KMS-11 (cell line): ENCODE results near the gene ENO4.

Source experiments
- H2AFZ ChIP-seq: fragments of 200-600 bp; sonication (generic); 2 replicates; pipeline ENCODE4 v1.6.1; 2016; ENCODE audit warnings: antibody characterized with exemption, mixed run types, low read depth
- H3K27ac ChIP-seq: fragments of 200-600 bp; sonication (generic); 2 replicates; pipeline ENCODE4 v1.6.1; 2016; ENCODE audit warnings: mild to moderate bottlenecking, mixed run types
- H3K27me3 ChIP-seq: fragments of 200-600 bp; sonication (generic); 2 replicates; pipeline ENCODE4 v1.6.1; 2017; ENCODE audit warnings: mild to moderate bottlenecking, low read depth, mixed run types, moderate library complexity; ENCODE audit not compliant: insufficient read depth
- H3K36me3 ChIP-seq: fragments of 200-600 bp; sonication (generic); 2 replicates; pipeline ENCODE4 v1.6.1; 2017; ENCODE audit warnings: mild to moderate bottlenecking, mixed run types; ENCODE audit not compliant: insufficient read depth
- H3K4me1 ChIP-seq: fragments of 200-600 bp; sonication (generic); 2 replicates; pipeline ENCODE4 v1.6.1; 2016; ENCODE audit warnings: mild to moderate bottlenecking, low read depth, mixed run types; ENCODE audit not compliant: poor library complexity, severe bottlenecking
- H3K4me2 ChIP-seq: fragments of 200-600 bp; sonication (generic); 2 replicates; pipeline ENCODE4 v1.7.0; 2016; ENCODE audit warnings: mild to moderate bottlenecking, mixed run types
- H3K4me3 ChIP-seq: fragments of 200-600 bp; sonication (generic); IDR thresholded peaks from 2 replicates; pipeline ENCODE4 v1.6.1; 2017; ENCODE audit warnings: low read depth, low read length, mixed read lengths; ENCODE audit not compliant: insufficient read depth
- H3K79me2 ChIP-seq: fragments of 200-600 bp; sonication (generic); 2 replicates; pipeline ENCODE4 v1.6.1; 2016; ENCODE audit warnings: low read depth, mixed run types; ENCODE audit not compliant: insufficient read depth
- H3K9ac ChIP-seq: fragments of 200-600 bp; sonication (generic); 2 replicates; pipeline ENCODE4 v1.6.1; 2016; ENCODE audit warnings: mild to moderate bottlenecking, mixed run types
- H4K20me1 ChIP-seq: fragments of 200-600 bp; sonication (generic); 2 replicates; pipeline ENCODE4 v1.6.1; 2016; ENCODE audit warnings: mild to moderate bottlenecking, mixed run types; ENCODE audit not compliant: insufficient read depth
- TF ChIP-seq, protein P1 (sequence below): fragments of 200-600 bp; sonication (generic); conservative IDR thresholded peaks from 2 replicates; pipeline ENCODE4 v1.6.1; 2017; ENCODE audit warnings: low read depth, mild to moderate bottlenecking, antibody characterized with exemption, low read length, moderate library complexity, mixed read lengths

ENO4 gene

DNA sequence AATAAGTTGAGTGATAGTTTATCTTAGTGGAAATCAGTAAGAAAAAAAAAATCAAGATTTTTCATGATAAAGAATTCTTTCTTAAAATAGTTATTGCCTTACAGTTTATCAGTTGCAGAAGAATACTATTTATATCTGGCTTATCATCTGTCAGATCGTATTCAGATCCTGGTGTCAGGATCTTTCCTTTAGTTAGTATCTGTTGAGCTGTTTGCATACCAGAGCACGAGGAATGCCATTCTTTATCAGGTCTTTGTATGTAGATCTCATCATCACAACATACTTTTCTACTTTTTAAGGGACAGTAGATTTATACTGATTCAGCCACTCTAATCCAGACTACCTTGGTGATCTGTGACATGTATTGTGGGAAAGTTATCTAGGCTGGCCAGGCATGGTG lies 12.5 kb downstream of the ENO4 start:
- H3K4me1 ChIP-seq: no peaks in the 10 kb centered on the region
- H3K4me2 ChIP-seq: no peak overlapping the region
- no peaks in the 10 kb centered on the region for H3K27me3 ChIP-seq
- no peaks in the 10 kb centered on the region for H3K36me3 ChIP-seq
- TF ChIP-seq, protein P1, sequence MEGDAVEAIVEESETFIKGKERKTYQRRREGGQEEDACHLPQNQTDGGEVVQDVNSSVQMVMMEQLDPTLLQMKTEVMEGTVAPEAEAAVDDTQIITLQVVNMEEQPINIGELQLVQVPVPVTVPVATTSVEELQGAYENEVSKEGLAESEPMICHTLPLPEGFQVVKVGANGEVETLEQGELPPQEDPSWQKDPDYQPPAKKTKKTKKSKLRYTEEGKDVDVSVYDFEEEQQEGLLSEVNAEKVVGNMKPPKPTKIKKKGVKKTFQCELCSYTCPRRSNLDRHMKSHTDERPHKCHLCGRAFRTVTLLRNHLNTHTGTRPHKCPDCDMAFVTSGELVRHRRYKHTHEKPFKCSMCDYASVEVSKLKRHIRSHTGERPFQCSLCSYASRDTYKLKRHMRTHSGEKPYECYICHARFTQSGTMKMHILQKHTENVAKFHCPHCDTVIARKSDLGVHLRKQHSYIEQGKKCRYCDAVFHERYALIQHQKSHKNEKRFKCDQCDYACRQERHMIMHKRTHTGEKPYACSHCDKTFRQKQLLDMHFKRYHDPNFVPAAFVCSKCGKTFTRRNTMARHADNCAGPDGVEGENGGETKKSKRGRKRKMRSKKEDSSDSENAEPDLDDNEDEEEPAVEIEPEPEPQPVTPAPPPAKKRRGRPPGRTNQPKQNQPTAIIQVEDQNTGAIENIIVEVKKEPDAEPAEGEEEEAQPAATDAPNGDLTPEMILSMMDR: no peak
- no peaks in the 10 kb centered on the region for H4K20me1 ChIP-seq
- no peak overlapping the region for H3K4me3 ChIP-seq
- no peaks in the 10 kb centered on the region for H3K79me2 ChIP-seq
- H2AFZ ChIP-seq: no peak overlapping the region
- H3K27ac ChIP-seq: no peak overlapping the region
- no peak overlapping the region for H3K9ac ChIP-seq

DNA sequence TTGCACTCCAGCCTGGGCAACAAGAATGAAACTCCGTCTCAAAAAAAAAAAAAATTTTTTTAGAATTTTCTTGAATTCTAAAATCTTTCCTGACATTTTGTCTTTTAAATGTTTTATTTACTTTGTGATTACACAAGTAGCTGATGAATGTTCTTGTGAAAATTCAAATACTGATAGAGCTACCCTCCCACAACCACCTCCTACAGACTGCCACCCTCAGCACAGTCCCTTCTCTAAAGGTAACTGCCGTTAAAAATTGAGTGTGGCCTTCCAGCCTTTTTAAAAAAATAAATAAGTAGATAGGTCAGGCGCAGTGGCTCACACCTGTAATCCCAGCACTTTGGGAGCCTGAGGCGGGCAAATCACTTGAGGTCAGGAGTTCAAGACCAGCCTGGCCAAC lies 15.1 kb downstream of the ENO4 start:
- no peak overlapping the region for H3K4me2 ChIP-seq

DNA sequence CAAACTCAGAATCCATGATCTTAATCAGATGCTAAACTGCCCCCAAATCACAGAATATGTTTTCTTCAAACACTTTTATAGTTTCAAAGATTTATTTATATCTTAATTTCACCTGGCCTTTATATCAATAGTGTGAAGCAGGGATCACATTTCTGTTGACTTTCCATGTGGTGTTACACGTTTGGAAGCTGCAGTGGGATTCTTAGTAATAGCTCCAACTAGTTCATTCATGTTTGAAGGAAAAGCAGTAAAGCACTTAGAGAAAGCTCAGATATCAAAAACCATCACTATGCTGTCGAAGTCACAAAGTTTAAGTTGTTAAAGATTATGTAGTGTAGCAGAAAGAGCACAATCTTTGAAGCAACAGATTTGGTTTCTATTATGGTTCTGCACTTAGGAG lies 16.8 kb downstream of the ENO4 start:
- Histone ChIP-seq H2AFZ (no peak overlapping the region), H3K27ac (no peak overlapping the region), H3K4me3 (no peak overlapping the region), H4K20me1 (no peaks in the 10 kb centered on the region), H3K36me3 (no peaks in the 10 kb centered on the region), H3K79me2 (no peaks in the 10 kb centered on the region), H3K27me3 (no peaks in the 10 kb centered on the region), H3K9ac (no peak overlapping the region), H3K4me1 (no peaks in the 10 kb centered on the region), H3K4me2 (no peak overlapping the region)
- TF ChIP-seq, protein P1: no peak

More for the DNA sequence above, 15.1 kb downstream of the ENO4 start:
- Histone ChIP-seq H3K9ac (no peak overlapping the region), H3K79me2 (no peaks in the 10 kb centered on the region), H3K27ac (no peak overlapping the region), H3K4me1 (no peaks in the 10 kb centered on the region), H3K36me3 (no peaks in the 10 kb centered on the region), H4K20me1 (no peaks in the 10 kb centered on the region), H3K27me3 (no peaks in the 10 kb centered on the region), H3K4me3 (no peak overlapping the region), H2AFZ (no peak overlapping the region)
- TF ChIP-seq, protein P1: no peak

DNA sequence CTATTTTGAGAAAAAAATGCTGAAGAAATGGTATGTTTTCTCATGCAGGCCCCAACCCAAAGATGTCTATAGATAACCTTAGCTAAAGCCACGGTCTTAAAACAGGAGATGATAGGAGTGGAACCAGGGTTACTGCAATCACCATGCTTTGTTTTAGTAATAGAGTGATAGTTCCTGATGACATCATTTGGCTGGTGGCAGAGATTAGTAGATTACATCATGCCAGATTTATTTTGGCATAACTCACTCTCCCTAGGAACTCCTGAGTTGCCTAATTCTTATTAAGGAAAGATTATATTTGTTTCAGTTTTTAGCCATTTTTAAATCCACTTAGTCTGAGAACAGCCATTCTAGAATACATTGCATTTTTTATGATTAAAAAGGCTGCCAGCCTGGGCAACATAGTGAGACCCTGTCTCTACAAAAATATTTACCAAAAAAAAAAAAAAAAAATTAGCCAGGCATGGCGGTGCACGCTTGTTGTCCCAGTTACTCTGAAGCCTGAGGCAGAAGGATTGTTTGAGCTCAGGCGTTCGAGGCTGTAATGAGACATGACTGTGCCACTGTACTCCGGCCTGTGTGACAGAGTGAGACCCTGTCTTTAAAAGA lies 17.8 kb downstream of the ENO4 start:
- TF ChIP-seq, protein P1: no peak
- H3K36me3 ChIP-seq: no peaks in the 10 kb centered on the region
- H3K27ac ChIP-seq: no peak overlapping the region
- H3K9ac ChIP-seq: no peak overlapping the region
- H2AFZ ChIP-seq: no peak overlapping the region
- H3K27me3 ChIP-seq: no peaks in the 10 kb centered on the region
- H3K79me2 ChIP-seq: no peaks in the 10 kb centered on the region
- H3K4me3 ChIP-seq: no peak overlapping the region
- no peaks in the 10 kb centered on the region for H4K20me1 ChIP-seq
- H3K4me2 ChIP-seq: no peak overlapping the region
- H3K4me1 ChIP-seq: no peaks in the 10 kb centered on the region
